Lung (tissue), 12 donors: ENCODE measurements around the gene TXLNB. TPM values are rescaled to one million over a fixed set of nuclear protein-coding genes. Genes with fewer than 3 reads are reported as not detected.
"Not testable (repeated sequence)": the region's sequence is repeated elsewhere in the genome, so short reads cannot be mapped to it uniquely, and the experiment has no call there.

Experiments
- ATAC-seq: fragments of 200-7000 bp; cut with Tn5 transposase; one replicate; pipeline ENCODE4 v1.9.1; 2020; ENCODE audit warnings: moderate number of reproducible peaks; ENCODE audit not compliant: insufficient read depth, low FRiP score
- DNase-seq, 3 donors: peaks; one replicate each; pipeline ENCODE4 v3.0.0-alpha.2; 2013 to 2017
- H3K27ac ChIP-seq, 2 donors: one replicate each; pipeline ENCODE4 v1.5.1; 2013; ENCODE audit warnings: mild to moderate bottlenecking in 2 of 2, moderate library complexity in 2 of 2, control low read depth in 1 of 2, inconsistent platforms in 1 of 2, low read depth in 1 of 2, low read length in 1 of 2
- H3K27me3 ChIP-seq, 3 donors: one replicate each; pipeline ENCODE4 v1.5.1; 2013; ENCODE audit warnings: low read length in 2 of 3; ENCODE audit not compliant: control insufficient read depth in 3 of 3, insufficient read depth in 3 of 3
- H3K36me3 ChIP-seq, 4 donors: one replicate each; pipeline ENCODE4 v1.5.1; 2013; ENCODE audit warnings: low read length in 4 of 4, mild to moderate bottlenecking in 1 of 4, moderate library complexity in 1 of 4; ENCODE audit not compliant: control insufficient read depth in 4 of 4, insufficient read depth in 4 of 4
- H3K4me1 ChIP-seq, 5 donors: one replicate each; pipeline ENCODE4 v1.5.1; 2013; ENCODE audit warnings: low read length in 5 of 5, mild to moderate bottlenecking in 2 of 5, moderate library complexity in 1 of 5; ENCODE audit not compliant: control insufficient read depth in 5 of 5, insufficient read depth in 5 of 5
- H3K4me3 ChIP-seq: one replicate; pipeline ENCODE4 v1.5.1; 2013; ENCODE audit warnings: mild to moderate bottlenecking, control low read depth, moderate library complexity
- H3K9ac ChIP-seq, 2 donors: one replicate each; pipeline ENCODE4 v1.5.1; 2013; ENCODE audit warnings: low read length in 2 of 2, control low read depth in 1 of 2; ENCODE audit not compliant: insufficient read depth in 1 of 2
- H3K9me3 ChIP-seq, 4 donors: one replicate each; pipeline ENCODE4 v1.5.1; 2013; ENCODE audit warnings: low read length in 3 of 4, mild to moderate bottlenecking in 1 of 4, moderate library complexity in 1 of 4; ENCODE audit not compliant: control insufficient read depth in 4 of 4, insufficient read depth in 3 of 4
- CTCF ChIP-seq: IDR thresholded peaks from 2 replicates; pipeline ENCODE4 v1.5.1; 2012; ENCODE audit warnings: mild to moderate bottlenecking; ENCODE audit errors: control extremely low read depth, extremely low read depth
- WGBS, 2 donors: extraction: QIAGEN DNeasy Blood & Tissue Kit; methylation state at CpG; one replicate each; pipeline ENCODE4 v1.1.7; 2013; 5-methylcytosine and 5-hydroxymethylcytosine counted together
- polyA plus RNA-seq, 2 donors: library from polyadenylated mRNA; stranded (reverse); fragments of 200-250 nt; gene quantifications; one replicate each; pipeline ENCODE4 v1.2.1, GENCODE V29; 2013
- total RNA-seq, 2 donors: library from RNA; depleted of rRNA in 1 of 2; stranded (reverse); fragments of >200 nt in 1 of 2; gene quantifications; one replicate each; pipeline ENCODE4 v1.2.1, GENCODE V29; 2014 to 2021
- donor health status: control.
- donor health status: control.
- donor health status: Bipolar disorder and iron deficiency.
- donor health status: healthy.
- donor health status: DM: yes; HTN: yes; CAD: no.

Gene TXLNB
- total and polyA plus RNA-seq, 4 donors, result 0.31 to 2.8 (median 1.2) TPM

GRCh38 chr6:139219746-139220145 lies 72.1 kb downstream of the TXLNB start:
- no peak overlapping the region for H3K4me3 ChIP-seq
- peak overlapping the region in 1 of 2 donors; percentile 38 for H3K27ac ChIP-seq
- TF ChIP-seq CTCF, result no peak
- no peaks in the 10 kb centered on the region for H3K27me3 ChIP-seq
- no peaks in the 10 kb centered on the region for H3K36me3 ChIP-seq
- H3K9me3 ChIP-seq, result no peaks in the 10 kb centered on the region
- ATAC-seq (no peak), DNase-seq (no peak)
- peaks cover 0 to 3% (median 0%) of the 10 kb centered on the region in 5 donors for H3K4me1 ChIP-seq
- no peak overlapping the region for H3K9ac ChIP-seq
- 92 to 96% methylated on average over 2 of the region's 2 CpGs for WGBS, 2 donors

GRCh38 chr6:139219271-139219729 lies 72.5 kb downstream of the TXLNB start:
- Histone ChIP-seq H3K4me1 (peaks cover 0 to 3% (median 0%) of the 10 kb centered on the region in 5 donors), H3K9me3 (no peaks in the 10 kb centered on the region), H3K36me3 (no peaks in the 10 kb centered on the region), H3K9ac (no peak overlapping the region), H3K27ac (peak overlapping the region; percentile 38 to 66), H3K4me3 (no peak overlapping the region), H3K27me3 (no peaks in the 10 kb centered on the region)
- DNase-seq (peak; percentile 90 to 94 (median 91)), ATAC-seq (peak; percentile 92)
- peak; percentile 92 for TF ChIP-seq CTCF
- 12 to 13% methylated on average over 7 of the region's 7 CpGs for whole genome bisulfite sequencing, 2 donors

GRCh38 chr6:139212460-139212859 lies 79.3 kb downstream of the TXLNB start:
- not testable (repeated sequence) for H3K9ac ChIP-seq, ATAC-seq, DNase-seq, H3K27ac ChIP-seq, H3K4me3 ChIP-seq, H3K36me3 ChIP-seq, H3K4me1 ChIP-seq, H3K9me3 ChIP-seq, H3K27me3 ChIP-seq
- 100% methylated on average over 1 of the region's 2 CpGs; no CpG with 5 or more reads in 1 of the 2 donors for WGBS, 2 donors

- not testable (repeated sequence) for H3K27me3 ChIP-seq, H3K4me3 ChIP-seq, ATAC-seq, H3K9ac ChIP-seq, DNase-seq, H3K9me3 ChIP-seq, H3K4me1 ChIP-seq, H3K36me3 ChIP-seq, H3K27ac ChIP-seq
- WGBS, 2 donors, result 94 to 97% methylated on average over 9 to 10 of the region's 10 CpGs
Observed at GRCh38 chr6:139210766-139211165, 81.0 kb downstream of the TXLNB start.
